A172 (cell line): Measurements from ENCODE around the gene TENM4. TPM values are rescaled to one million over a fixed set of nuclear protein-coding genes. Genes with fewer than 3 reads are reported as not detected.
"Not testable (repeated sequence)": the region's sequence is repeated elsewhere in the genome, so short reads cannot be mapped to it uniquely, and the experiment has no call there.

Source experiments
- DNase-seq: peaks from one replicate; pipeline ENCODE4 v3.0.0-alpha.2; 2015; ENCODE audit warnings: low spot score
- total RNA-seq: library from RNA; depleted of rRNA; stranded (reverse); fragments of >200 nt; shearing (Covaris generic); gene quantifications from 2 replicates; pipeline ENCODE4 v1.2.3, GENCODE V29; 2014

The TENM4 gene
- total RNA-seq, 1 experiment from 2014 or later: 0.91 TPM

DNA sequence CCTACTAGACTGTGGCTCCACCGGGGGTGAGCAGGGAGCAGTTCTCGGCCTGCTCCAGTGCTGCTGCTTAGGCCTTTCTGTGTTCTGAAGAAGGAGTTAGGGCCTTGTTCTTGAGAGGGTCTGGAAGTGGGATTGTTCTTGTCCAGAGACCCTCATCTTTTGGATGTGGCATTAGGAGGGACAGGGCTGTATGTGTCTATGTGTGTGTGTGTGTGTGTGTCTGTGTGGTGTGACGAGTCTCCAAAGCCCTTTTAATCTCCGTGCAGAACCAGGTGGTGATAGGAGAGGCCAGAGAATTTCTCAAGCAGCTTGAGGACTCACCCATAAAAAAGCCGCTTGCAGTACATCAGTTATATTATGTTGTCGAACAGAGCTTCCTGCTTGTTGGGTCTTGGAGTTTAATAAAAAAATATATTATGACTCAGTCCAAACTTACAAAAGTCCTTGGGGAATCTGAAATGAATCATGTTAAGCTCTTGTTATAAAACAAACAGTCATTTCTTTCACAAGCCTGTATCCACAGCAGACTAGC lies 196.5 kb downstream of the TENM4 start:
- DNase-seq: peak; percentile 35

DNA sequence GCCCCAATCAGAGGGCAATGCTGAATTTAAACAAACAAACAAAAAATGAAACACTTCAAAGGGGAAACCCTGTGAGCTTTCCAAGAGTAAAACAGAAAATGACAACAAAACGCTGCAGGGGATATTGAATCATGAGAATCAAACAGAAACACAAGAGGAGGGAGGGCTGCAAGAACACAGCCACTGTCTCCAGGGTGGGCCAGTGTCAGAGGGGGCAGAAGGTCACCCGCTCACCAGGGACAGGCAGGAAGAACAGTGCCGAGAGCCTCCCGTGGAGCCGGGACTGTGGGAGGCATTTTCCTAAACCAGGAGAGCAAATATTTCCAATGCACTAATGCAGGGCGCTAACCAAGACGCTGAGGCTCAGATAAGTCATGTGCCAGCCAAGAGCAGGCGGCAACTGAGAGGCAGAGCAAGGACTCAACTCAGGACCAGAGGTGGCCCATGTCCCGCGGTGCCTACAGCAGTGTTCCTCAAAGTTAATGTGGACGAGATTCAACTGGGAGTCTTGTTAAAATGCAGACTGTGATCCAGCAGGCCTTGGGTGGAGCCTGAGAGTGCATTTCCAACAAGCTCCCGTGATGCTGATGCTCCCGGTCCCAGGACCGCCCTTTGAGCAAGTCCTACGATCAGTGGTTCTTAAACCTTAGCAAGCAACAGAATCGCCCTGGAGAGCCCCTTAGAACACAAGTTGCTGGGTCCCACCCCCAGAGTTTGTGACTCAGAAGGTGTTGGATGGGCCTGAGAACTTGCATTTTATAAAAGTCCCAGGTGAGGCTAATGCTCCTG lies 197.2 kb downstream of the TENM4 start:
- no peak for DNase-seq

DNA sequence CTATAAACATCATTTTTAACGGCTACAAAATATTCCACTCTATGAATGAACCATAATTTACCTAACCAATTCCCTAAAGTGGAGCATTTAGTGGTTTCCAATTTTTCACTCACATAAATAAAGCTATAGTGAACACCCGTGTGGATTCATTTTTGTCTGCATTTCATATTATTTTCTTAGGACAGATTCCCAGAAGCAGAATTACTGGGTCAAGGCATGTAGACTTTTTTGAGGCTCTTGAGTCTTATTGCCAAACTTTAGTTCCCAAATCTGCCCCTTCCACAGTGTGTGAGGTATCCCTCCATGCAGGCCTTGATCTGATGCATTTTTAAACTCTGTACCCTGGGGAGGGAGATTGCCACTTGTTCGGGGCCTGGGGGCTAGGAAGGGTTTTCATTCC lies 198.2 kb downstream of the TENM4 start:
- DNase-seq: no peak

DNA sequence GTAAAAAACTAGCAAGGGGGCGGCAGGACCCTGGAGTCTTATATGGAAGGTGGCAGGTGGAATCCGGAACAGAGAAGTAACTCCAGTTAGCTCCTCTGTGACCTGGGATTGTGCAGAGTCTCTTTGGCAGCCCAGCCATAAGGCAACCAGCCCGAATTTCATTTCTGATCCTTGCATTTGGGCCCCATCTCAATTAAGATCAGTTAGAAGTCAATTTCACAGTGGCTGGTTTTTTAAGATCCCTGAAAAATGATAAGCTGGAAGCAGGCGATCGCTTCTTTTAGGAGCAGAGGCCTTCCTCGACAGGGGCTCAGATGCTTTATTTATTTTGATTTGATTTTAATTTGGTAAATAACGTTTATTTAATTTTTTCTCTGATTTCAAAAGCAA lies 199.0 kb downstream of the TENM4 start:
- no peak for DNase-seq

DNA sequence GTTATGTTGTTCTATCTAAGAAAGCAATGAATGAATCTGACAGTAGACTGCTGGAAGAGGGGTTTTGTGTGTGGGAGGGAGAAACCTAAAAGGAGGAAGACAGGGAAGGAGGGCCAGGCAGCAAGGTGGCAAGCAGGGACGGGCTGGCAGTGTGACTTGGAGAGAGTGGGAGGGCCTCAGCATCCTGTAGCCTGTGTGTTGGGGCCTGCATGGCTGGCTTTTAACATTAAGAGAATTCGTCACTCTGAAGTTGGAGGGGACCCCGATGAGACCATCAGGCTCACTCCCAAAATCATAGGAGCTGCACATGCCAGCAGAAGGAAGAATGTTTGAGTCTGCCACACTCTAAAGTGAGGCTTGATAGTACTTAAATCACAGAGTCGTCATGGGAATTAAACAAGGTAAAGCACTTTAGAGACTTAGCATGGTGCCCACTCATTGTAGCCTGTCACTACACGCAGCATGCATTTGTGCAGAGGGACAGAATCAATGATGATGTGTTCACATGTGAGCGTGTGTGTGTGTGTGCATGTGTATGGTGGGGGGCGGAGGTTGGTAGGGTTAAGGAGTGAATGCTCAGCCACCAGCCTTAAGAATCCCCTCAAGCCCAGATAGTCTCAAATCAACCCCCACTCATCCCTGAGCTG lies 199.5 kb downstream of the TENM4 start:
- no peak for DNase-seq

DNA sequence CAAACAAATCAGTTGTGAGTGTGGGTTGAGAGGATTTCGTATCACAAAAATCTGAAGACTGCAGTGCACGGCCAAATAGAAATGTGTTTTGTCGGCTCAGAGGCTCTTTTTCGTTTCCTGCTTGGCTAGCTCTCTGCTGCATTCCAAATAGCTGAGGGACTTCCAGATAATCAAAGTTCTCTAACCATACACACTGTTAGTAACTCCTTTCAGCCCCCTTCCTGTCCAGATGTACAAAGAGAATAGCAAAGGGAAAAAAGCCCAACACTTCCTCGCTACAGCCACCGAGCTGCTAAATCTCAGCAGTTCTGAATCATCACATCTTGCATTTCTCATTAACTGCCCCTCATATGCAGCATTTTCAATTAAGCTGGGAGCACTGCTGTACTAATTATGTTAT lies 203.1 kb downstream of the TENM4 start:
- DNase-seq: no peak

DNA sequence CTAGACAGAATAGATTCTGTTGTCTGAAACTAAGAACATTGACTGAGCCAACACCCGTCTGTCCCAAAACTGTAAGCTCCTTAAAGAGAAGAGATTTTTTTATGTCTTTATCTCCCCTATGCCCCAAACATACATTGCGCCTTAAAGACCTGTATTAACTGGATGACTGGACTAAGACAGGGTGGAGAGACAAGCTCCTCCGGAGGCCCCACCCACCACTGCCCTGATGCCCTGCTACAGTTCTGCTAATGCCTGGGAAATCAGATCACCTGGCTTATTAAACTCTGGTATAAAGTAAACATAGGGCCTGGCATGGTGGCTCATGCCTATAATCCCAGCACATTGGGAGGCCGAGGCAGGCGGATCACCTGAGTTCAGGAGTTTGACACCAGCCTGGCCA lies 203.7 kb downstream of the TENM4 start:
- DNase-seq: no peak

DNA sequence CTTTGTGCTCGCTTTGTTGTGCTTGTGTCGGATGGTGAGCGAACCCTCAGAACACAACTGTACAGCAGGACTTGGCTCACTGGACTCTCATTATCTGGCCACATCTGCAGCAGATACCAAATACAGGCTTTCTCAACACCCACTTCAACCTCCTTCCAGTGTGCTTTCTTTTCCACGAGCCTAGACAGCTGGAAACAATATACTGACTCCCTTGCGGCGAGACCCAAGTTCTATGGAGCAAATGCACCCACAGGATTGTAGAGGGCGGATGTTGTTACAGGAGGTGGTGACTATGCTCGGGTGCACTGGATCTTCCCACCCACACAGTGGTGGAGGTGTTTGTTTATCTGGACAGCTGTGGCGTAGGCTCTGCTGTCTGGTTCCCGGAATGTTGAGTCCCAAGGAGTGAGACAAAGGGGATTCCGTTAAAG lies 204.3 kb downstream of the TENM4 start:
- DNase-seq: no peak

DNA sequence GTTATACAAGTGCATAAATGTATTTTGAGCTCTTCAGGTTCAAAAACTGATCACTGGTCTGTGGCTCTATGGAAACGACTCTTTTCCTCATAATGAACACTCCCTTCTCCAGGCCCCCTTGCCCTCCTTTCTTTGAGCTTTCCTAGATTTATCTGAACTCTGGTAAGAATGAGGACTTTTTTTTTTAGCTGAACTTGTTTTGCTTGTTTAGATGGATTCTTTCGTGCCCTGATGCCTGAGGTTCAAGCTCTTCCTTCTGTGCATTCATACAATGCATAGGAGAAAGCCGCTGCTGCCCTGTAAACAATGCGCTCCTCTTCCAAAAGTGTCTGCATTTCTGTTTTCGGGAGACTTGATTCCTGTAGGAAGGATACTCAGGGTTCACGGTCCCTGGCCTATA lies 205.1 kb downstream of the TENM4 start:
- DNase-seq: no peak

DNA sequence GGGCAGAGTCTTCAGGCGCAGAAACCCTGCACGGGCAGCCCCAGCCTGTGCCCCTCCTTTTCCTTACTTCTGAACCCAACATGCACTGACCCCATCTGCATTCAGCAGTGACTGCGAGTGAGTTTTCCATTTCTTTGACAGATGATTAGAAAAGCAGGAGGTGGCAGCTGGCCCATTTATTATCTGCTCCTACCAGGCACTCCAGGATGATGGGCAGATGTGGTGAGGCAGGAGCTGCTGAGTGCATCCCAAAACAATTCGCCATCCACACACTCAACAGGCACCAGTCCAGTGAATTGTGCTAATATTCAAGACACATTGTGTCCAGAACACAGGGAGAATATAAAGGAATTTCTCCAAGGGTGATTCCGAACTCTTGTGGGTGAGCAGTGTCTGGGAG lies 208.5 kb downstream of the TENM4 start:
- DNase-seq: no peak

DNA sequence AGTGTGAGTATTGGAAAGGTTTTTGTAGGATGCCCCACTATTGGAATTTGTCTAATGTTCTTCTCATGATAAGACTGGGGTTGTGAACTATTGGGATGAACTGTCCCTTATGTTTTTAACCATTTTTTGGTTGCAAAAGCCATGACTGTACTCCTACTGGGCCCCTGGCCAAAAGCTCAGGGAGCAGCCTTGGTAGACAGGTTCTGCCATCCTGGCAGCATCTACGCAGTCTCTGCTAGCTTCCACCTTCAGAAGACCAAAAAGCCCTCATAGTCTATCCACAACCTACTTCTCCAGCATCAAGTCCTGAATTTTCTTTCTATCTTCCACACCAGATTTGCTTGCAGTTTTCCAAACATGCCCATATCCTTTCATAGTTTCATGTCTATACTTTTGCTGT lies 211.8 kb downstream of the TENM4 start:
- DNase-seq: no peak

DNA sequence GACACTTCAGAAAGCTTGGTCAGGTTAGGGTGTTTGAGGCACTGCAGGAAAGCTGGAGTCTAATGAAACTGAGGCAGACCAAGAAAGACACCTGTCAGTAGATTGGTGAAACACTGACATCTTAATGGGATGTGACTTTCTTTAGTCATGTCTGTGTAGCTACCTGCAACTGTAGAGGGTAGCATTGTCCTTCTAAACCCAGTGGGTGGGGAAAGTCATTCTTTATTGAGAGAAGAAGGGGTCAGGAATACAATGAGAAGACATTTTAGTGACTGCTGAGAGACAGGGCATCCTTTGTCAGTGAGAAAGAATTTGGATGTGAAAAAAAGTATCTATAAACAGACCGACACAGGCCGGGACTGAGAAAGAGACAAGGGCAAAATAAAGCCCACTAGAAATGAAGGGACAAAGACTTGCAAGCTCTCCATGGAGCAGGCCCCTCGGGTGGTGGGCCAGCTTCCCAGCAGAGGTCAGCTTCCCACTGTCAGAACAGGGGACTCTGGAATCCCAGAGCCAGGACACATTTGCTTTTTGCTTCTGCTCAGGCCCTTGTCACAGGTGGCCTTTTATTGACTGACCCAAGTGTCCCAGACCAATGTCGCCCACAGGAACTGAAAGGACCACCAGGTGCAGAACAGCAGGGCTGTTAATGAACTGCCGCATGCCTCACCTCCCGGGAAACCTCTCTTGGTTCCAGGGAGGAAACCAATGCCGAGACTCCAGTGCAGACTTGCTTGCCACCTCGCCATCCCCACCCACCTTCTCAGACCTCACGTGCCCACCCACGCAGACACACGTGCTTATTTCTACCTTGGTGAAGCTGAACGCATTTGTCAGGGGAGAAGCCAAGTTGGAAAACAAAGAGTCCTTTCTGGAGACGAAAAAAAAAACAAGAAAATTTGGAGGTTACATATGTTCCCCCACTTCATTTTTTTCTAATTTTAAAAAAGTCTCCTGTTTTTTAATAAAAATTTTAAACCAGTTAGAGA lies 212.8 kb downstream of the TENM4 start:
- DNase-seq: no peak

DNA sequence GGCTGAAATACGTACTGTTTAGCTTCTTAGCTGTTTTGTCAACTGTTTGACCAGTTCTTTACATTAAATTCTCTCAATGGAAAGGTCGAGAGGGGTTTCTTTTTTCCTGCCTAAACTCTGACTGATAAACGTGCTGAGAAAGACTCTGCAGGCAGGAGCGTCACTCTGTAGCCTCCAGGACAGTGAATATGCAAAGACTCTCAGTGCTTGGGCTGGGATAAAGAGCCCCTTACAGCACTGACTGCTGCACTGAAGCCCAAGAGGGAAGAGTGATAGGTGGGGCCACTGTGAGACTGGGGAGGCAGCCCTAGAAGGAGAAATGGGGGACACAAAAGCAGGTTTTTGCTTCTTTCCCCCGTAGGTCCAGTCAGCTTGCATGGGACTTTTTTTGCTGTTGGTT lies 213.5 kb downstream of the TENM4 start:
- DNase-seq: no peak

DNA sequence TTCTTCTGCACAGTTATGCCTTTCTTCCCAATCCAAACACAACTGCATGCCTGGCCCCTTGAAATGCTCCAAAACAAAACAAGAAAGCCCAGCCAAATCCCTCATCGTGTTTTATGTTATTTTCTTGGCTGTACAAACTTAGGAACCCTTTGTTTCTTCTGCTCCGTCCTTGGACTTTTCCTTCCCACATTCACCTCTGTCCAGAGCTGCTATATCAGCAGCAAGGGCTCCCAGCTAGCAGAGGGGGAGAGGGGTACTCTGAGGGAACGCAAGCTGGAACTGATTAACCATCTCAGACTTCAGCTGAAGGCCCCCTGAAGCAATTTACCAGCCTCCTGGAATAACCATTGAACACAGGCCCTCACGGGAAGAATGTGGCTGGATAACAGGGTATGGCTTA lies 214.7 kb downstream of the TENM4 start:
- no peak for DNase-seq

DNA sequence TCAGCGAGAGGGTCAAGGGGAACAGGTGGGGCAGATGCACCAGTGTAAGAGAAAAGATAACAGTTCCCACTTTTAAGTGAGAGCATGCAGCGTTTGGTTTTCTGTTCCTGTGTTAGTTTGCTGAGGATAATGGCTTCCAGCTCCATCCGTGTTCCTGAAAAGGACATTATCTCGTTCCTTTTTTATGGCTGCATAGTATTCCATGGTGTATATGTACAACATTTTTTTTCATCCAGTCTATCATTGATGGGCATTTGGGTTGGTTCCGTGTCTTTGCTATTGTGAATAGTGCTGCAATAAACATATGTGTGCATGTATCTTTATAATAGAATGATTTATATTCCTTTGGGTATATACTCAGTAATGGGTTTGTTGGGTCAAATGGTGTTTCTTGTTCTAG lies 218.7 kb downstream of the TENM4 start:
- not testable (repeated sequence) for DNase-seq

DNA sequence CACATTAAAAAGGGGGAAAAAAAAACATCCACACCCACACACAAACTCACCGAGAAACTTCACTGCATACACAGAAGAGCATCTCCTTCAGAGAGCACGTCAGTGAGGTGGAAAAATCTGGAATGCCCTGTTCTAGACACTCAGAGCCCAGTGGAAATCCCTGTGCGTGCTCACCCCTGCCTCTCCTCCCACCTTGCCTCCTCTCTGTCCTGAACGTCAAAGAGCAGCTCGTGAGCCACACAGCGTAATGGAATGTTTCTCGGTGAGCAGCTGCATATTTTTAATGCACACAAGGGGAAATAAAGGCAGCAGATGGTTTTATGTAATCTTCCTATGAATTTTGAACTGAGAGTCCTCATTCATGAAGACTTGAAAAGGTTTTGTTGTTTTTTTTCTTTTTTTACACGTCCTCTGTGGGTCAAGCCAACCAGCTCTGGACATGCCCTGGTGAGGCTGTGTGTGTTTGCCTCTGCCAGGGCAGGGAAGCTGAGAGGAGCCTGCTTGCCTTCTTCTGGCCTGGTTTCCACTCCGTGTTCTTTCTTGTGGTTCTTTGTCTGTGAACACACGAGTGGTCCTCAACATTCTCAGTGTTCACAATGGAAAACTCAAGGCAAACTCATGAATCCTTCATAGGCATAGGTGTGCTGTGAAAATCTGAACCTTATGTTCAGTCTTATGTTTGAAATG lies 219.2 kb downstream of the TENM4 start:
- no peak for DNase-seq

DNA sequence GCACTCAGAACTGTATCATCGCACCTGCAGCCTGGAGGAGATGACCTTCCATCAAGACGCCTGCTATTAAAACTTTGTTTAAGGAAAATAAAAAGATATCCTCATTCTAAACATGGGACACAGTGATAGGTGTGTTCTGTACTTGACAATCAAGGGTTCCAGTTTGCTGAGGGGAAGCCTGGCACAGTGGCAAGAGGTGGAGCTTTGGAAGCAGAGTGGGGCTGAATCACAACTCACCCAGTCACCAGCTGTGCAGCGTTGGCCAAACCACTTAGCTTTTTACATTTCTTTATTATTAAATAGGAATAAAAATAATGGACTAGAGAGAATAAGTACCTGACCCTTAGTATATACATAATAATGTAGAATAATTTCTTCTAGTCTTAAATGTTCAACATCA lies 220.7 kb downstream of the TENM4 start:
- DNase-seq: no peak

DNA sequence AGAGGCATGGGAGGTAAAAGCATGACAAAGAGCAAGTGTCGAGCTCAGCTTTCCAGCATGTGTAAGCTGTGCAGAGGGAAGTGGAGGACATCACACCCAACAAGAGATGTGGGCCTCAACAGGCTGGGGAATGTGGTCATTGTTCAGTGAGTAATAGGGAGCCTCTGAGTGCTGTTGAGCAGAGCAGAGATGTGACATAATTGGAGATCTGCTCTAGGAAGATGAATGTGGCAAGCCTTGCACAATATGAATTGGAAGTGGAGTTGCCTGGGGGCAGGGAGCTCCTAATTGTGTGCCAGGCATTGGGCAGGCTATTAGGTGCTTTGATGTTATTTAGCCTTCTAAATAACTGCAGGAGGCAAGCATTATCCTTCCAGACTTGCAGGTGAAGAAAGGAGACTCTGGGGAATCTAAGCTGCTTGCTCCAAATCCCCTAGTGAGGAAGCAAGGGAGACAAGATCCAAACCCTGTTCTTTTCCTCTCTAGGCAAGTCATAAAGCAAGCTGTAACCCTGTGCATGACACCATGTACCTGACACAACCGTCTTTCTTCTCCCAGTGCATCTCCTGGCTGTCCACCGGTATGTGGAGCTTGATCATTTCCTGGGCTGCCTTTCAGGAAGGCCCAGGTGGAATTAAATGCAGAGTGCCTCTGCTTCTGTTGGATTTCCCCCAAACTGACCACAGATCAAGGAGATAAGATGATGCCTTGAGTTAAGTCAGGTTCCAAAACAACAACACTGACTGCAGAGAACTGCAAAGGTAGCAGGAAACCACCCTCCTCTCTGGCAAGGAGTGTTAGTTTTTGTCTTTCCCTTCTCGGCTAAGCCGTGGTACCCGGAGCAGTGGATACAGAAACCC lies 221.4 kb downstream of the TENM4 start:
- DNase-seq: no peak

DNA sequence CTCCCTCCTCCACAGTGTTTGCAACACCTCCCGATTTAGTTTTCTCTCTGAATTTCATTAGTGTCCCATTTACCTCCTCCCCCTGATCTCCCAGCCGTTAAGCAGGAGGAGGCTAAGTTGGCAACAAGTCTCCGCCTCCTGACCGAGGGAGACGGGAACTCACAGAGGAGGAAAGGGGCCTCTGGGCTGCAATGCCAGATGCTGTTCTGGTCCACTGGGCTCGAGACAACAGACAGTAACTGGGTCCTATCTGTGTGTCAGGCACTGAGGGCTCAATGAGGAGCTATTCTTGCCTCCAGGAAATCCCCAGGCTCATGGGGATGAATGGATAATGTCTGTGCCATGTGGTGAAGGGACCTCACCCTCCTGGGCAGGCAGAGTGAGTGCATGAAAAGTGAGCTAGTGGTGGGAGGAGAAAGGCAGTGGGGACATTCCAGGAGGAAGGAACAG lies 228.1 kb downstream of the TENM4 start:
- no peak for DNase-seq

DNA sequence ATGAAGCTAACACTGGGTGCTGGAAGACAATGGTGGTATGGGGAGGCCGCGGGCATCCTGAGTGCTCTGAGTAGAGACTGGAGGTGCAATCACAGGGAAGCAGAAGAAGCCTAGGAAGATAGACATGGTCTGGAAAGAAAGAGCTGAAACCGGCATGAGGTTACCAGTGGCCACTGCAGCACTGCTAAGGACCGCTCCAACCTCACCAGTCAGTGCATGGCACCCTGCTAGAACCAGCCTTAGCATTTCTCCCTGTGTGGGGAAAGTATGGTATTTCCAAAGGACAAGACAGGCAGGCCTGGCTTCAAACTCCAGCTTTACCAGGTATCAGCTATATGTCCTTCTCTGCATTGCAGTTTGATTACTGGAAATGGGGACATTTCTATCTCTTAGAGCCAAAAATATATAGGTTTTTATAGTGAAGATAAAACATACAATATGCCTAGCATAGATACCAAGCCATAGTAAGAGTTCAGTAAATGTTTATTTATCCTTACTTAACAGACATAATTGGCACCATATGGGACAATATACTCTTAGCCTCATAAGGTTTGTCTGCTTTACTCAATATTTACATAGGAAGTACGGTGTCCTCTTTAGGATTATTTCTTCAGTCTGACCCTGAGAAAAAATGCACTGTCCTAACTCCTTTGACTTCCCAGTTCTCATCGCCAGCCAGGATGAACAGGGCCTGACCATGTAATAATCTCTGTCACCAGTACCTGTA lies 231.1 kb downstream of the TENM4 start:
- DNase-seq: no peak
